NCI-H2227 (cell line): ENCODE results near the gene LTF.
"Not testable (repeated sequence)": the region's sequence is repeated elsewhere in the genome, so short reads cannot be mapped to it uniquely, and the experiment has no call there.

ENCODE experiments used
- DNase-seq: peaks from one replicate; lab custom pipeline; 2025; ENCODE audit not compliant: unreplicated experiment; lab: John Stamatoyannopoulos, UW

Gene LTF

DNA sequence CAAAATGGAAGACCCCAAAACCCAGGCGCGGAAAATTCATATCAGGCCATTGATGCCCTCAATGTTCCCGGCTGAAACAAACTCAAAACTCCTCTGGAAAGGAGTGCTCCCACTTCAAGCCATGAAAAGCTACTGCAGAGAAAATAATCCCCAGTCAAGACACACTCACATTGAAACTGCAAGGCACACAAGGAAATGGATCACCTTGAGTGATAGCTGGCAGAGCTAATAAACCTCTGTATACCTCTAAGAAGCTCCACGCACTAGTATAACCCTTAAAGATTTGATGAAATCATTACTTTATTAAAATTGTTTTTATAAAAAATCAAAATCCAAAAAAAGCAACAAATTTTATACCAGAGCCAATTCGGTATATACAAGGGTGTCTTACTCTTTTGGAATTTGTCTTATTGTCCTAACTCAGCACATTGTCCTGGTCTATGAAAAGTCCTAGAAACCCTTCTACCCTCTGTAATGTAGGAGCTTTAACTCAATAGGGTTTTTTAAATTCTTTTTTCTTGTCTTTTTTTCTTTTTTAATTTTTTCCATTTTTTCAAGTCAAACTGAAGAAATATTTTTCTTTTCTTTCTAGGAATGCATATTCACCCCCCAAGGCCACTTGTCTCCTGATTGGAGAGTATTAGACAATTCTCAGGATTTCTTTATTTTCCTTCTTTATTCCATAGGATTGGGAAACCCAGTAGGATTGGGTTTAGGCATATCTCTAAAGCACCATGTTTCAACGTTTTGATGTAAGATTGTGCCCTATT lies 66.3 kb downstream of the LTF start:
- no peak for DNase-seq

DNA sequence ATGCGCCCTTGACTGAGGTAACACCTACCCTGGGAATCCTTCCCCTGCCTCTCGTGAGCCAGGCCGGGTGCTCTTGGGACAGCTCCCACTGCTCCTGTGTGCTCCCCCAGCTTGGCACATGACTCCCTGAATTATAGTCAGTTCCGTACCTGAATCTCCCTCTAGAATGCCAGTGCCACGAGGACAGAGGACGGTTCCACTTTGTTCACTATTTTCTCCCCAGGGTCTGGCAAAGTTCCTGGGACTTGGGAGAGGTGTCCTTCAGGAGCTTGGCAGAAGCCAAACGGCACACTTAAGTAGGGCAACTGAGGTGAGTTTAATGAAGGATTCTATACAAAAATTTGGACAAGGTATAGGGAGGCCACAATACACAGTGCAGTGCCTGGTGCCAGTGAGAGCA lies 67.6 kb downstream of the LTF start:
- DNase-seq, result no peak

DNA sequence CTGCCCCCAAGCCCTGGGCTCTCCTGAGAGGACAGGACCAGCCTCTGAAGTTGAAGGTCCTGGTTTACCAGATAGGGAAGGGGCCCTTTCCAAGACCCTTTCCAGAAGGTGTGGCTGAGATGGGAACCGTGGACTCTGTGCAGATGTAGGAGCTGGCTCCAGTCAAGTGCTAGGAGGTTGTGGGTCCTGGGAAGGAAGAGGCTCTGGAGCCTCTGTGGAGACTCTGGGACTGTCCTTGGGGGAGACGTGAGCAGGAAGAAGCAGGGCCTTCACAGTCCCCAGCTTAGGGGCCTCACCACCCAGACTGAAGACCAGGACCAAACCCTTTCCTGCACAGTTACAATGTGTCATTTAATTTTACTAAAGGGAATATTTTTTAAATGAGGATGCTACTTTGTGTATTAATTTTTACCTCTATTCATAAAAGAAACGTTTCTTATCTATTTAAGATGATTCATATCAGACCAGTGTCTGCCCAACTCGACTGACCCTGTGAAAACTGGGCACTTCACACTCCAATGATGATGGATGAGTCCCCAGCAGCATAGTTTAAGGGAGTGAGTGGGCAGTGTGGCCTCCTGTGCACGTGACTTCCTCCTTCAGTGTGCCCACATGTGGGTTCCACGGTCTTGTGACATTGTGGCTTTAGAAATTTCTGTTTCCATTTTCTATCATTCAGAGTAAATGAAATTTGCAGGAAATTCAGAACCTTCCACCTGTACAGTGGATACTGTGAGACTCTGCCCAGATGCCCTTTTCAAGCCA lies 68.8 kb downstream of the LTF start:
- no peak for DNase-seq

DNA sequence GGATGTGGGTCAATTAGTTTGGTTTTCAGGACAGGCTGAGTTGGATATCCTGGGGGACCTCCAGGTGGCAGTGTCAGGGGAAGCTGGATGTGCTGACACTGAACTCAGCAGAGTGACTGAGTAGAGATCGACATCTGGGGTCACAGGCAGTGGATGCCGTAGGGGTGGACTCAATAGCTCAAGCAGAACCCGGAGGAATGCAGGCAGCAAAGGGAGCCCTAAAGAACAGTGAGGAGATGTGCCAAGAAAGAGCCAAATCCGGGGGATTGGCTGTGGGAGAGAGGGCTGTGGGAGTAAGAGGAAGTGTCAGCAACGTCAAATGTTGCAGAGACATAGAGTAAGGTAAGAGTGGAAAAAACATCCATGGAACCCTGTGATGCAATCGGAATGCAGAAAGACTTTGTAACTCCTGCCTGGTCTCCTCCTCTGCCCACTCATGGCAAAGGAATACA lies 69.5 kb downstream of the LTF start:
- DNase-seq, result no peak

DNA sequence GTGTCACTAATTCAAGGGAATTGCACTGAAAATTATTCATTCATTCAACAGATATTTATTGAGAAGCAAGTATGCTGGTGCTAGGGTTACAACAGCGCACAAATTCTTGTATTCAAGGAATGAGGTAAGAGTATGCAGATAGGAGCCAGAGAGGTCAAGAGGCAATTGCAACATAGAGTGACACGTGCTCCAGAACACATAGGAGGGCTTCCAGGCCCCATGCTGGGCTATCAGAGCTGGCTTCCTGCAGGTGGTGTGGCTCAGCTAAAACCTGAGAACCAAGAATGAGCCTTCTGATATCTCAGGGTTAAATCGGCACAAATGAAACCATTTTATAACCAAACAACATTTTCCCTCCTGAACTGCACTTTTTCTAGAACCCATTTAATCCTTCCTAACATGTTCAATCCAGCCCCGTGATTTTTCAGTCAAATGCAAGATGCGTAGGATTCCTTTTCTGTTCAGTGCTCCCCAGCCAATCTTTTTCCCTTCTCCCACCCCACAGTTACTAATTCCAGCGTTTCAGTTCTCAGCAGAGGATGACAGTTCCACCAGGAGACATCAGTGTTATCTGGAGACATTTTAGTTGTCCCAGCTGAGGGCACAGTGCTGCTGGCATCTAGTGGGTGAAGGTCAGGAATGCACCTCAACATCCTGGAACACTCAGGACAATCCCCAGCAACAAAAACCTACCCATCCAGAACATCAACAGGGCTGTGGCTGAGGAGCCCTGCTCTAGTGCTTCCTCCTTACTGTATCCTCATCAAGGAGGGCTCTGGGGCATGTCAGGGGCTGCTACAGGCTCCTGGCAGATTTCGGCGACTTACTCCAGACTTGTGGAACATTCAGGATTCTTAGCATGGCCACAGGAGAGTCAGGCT lies 70.9 kb downstream of the LTF start:
- no peak for DNase-seq

DNA sequence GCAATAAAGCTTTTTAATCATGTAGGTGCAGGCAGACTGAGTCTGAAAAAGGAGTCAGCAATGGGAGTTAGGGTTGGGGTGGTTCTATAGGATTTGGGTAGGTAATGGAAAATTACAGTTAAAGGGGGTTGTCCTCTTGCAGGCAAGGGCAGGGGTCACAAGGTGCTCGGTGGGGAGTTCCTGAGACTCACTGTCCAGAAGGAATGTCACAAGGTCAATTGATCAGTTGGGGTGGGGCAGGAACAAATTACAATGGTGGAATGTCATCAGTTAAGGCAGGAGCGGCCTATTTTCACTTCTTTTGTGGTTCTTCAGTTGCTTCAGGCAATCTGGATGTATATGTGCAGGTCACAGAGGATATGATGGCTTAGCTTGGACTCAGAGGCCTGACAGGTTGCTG lies 71.7 kb downstream of the LTF start:
- DNase-seq, result no peak

DNA sequence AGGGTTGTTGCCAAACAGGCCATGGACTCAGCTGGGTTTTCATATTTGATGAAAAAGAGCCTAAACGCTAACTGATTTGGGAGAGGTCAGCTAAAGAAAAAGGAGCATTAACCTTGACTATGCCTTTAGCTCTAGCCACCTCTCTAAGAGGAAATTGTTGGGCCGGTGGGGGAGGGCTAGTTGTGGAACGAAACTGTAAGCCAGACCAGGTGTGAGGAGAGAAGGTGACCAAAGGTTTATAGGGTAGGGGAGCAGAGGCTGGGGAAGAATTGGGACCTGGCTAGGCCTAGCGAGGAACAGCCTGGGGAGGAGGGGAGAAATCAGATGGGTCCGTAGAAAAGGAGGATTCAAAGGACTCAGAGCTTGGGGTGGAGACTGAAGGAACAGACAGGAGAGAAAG lies 73.2 kb downstream of the LTF start:
- not testable (repeated sequence) for DNase-seq

DNA sequence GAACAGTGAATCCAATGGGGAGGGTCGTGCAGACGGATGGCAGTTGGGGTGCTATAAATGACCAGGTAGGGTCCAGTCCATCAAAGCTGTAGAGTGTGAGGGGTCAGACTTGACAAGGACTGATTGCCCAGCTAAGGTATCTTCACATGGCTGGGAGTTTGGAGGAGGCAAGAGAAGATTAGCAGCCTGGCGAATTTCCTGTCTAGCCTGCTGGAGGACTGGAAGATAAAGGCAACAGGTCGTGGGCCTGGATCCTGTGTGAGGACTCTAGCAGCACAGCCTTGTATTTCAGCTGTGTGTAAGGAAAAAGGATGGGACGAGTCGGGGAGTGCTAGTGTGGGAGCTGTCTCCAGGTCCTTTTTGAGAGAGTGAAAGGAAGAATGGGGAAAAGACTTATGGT lies 75.4 kb downstream of the LTF start:
- DNase-seq, result no peak

DNA sequence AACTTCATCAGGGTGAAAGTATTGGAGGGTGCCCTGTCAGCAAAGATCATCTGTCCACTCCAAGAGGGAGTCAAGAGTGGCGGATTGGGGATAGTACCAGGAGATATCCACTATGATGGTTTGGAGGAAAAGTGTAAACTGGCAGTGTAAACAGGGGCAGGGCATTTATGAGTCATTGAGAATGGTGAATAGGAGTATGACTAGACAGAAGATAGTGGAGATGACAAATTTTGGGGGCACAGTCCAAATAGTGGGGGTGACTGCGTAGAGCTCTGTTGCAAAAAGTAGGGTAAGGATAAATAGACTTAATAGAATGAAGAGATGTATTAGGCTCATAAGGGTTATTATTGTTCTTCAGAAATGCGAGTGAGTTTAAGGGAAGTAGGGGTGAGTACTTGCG lies 75.9 kb downstream of the LTF start:
- DNase-seq, result not testable (repeated sequence)

DNA sequence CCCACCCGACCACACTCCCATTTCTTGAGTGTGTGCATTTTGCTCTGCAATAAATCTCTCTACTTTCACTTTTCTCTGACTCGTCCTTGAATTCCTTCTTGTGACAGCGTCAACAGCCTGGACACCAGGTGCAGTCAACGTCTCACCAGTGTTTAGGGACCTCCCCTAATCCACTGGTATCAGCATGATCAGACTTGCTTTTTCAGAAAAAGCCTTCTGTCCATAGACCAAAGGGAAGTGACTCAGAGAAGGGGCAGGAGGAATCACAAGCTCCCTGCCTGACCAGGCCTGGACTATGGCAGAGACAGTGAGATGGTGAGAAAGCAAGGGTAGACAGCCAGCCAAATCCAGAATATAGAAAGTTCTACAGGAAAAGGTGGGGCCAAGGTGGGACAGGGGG lies 78.5 kb downstream of the LTF start:
- no peak for DNase-seq
